ENCODE measurements around the gene MMRN1. TPM values are rescaled to one million over a fixed set of nuclear protein-coding genes. Genes with fewer than 3 reads are reported as not detected.

The MMRN1 gene
- total RNA-seq, 8 experiments from 2014 or later = 0.07 to 17.1 (median 0.79) TPM; not detected in 2

DNA sequence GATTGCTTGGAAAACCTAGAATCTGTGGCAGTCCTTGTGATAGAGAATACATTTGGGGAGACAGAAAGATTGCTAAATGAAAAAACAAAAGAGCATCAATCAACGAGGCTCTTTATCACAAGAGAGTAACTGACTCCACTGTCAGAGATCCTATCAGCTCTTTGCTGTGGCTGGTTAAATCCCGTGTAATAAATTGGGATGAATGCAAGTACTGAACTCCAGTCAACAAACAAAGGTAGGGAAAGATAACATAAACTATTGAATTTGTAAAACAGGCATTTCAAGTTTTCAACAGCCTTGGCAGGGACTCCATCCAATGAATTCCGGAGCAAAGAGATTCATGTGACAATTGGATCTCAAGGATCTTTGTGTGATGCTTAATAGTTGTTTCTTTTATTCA is 21.3 kb downstream of the MMRN1 start:
- Histone ChIP-seq H3K4me1 (replicated peaks in 1 of 2) (peaks cover 10 to 30% of the 10 kb centered on the region in 2 donors), H3K4me3 (no peak overlapping the region), H3K27ac (no peak overlapping the region)
- in situ Hi-C loops (cut with MboI; ENCODE audit: low pct_unique_long_range_greater_than_20kb in 2 of 9, low sequenced_read_pairs in 9 of 9, unreplicated experiment in 9 of 9) = loop anchor here in 2 of 9 experiments (25.0 kb wide), 2 partner anchors 371 to 429 kb away; no protein-coding TSS in a partner anchor
- peak in 1 of 8 experiments; percentile 39 for ATAC-seq (replicated peaks in 6 of 8)
- 8 to 76% (median 46%) methylated on average over 2 to 3 of the region's 3 CpGs for WGBS, 10 experiments

DNA sequence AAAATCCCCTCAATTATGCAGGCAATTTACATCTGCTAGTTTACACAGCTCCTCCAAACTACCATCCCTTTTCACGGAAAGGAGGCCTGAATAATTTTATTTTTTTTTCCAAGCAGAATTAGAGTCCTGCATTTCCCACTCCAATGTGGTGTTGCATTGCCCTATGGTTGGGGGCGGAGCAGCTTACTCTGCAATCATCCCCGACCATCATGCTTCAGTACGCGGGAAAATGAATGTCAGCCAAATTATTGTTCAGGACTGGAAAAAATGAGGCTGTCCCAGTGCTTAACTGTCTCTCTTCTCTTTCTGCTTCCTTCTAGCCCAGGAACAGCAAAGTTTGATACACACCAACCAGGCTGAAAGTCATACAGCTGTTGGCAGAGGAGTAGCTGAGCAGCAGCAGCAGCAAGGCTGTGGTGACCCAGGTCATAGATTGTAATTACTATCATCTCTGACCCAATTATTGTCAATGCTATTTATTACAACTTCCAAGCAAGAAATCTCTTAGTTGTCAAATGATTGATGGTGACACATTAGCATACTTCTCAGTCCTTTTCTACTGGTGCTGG is 28.3 kb downstream of the MMRN1 start:
- WGBS, 10 experiments = 0 to 100% (median 40%) methylated on average over 1 to 5 of the region's 5 CpGs; no CpG with 5 or more reads in 1 of the 10 experiments
- Histone ChIP-seq H3K27ac (peak overlapping the region; percentile 34 to 35), H3K4me3 (no peak overlapping the region), H3K4me1 (replicated peaks in 1 of 2) (peaks cover 10 to 19% of the 10 kb centered on the region in 2 donors)
- in situ Hi-C loops (cut with MboI; ENCODE audit: low pct_unique_long_range_greater_than_20kb in 2 of 9, low sequenced_read_pairs in 9 of 9, unreplicated experiment in 9 of 9) = loop anchor here in 2 of 9 experiments (25.0 kb wide), 2 partner anchors 364 to 436 kb away; no protein-coding TSS in a partner anchor
- peak in 5 of 8 experiments; percentile 53 to 93 (median 82) for ATAC-seq (replicated peaks in 6 of 8)

DNA sequence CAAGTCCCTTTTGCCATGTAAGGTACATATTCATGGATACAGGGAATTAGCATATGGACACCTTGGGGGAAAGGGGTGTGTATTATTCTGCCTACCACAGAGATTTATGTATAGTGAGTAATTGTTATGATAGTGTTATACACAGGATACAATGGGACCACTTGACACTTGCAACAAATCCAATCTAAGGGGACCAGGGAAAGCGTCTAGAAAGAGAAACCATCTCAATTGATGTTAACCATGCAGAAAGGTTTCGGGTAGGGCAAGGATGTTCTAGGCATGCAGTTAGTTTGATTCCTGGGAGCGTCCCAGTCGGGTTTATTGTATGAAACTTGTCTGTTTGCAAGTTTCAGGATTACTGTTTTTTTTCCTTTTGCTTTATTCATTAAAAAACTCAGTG is 34.2 kb downstream of the MMRN1 start:
- H3K4me3 ChIP-seq = no peak overlapping the region
- peaks cover 10 to 12% of the 10 kb centered on the region in 2 donors for H3K4me1 ChIP-seq (replicated peaks in 1 of 2)
- 19 to 95% (median 75%) methylated on average over 1 to 4 of the region's 4 CpGs for WGBS, 10 experiments
- H3K27ac ChIP-seq = no peak overlapping the region
- in situ Hi-C loops (cut with MboI; ENCODE audit: low pct_unique_long_range_greater_than_20kb in 2 of 9, low sequenced_read_pairs in 9 of 9, unreplicated experiment in 9 of 9) = no loop called here
- ATAC-seq (replicated peaks in 6 of 8) = peak in 3 of 8 experiments; percentile 9 to 39 (median 30)

DNA sequence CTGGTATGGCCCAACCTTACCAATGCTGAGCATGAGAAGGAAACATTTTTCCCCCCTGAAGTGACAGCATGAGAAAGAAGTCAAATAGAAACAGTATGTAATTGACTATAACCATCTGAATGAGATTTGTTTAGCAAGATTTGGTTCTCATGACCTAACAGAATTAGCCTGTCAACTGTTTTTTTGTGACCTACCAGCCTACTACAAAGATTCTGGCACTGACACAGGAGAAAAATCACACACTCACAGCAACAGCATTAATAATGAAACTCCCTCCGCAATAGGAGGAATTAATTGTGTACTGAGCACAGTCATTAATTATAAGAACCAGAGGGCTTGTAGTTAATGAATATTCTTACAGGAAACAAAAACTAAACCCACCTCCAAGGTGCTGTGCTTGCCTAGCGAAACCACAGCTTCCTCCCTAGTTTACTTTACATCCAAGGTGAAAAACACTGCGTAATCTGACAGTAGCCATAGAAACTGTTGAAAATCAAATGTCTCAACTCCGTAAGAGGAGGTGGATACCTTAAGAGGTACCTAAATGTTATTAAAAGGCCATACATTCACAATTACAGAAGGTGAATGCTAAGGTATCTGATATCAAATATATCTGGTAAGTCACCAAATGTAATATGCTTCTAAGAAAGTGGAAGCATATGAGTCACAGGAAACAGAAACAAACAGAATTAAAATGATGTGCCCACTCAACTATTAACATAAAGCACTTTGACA is 34.9 kb downstream of the MMRN1 start:
- peak in 5 of 8 experiments; percentile 26 to 91 (median 33) for ATAC-seq (replicated peaks in 6 of 8)
- in situ Hi-C loops (cut with MboI; ENCODE audit: low pct_unique_long_range_greater_than_20kb in 2 of 9, low sequenced_read_pairs in 9 of 9, unreplicated experiment in 9 of 9) = no loop called here
- WGBS, 10 experiments = 5 to 79% (median 60%) methylated on average over 2 to 4 of the region's 4 CpGs; no CpG with 5 or more reads in 2 of the 10 experiments
- H3K4me1 ChIP-seq (replicated peaks in 1 of 2) = peaks cover 10 to 12% of the 10 kb centered on the region in 2 donors
- no peak overlapping the region for H3K4me3 ChIP-seq
- no peak overlapping the region for H3K27ac ChIP-seq

DNA sequence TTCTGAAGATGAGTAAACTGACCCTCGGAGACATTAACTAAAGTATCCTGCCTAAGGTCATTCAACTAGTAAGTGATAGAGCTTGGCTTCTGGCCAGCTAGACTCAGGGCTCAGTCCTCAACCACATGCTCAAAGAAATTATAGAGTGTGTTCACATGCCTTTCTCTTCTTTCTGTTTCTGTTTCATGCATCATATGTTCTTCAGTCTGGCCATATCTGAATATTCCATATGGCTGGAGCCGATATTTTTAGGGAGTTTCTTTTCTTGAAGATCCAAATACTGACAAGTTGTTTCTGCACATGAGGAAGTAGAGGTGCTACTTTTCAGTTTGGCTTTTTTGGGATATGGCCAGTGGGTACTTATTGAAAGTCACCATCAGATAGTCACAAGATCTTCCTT is 44.9 kb downstream of the MMRN1 start:
- Histone ChIP-seq H3K4me1 (replicated peaks in 1 of 2) (no peaks in the 10 kb centered on the region), H3K27ac (no peak overlapping the region), H3K4me3 (no peak overlapping the region)
- in situ Hi-C loops (cut with MboI; ENCODE audit: low pct_unique_long_range_greater_than_20kb in 2 of 9, low sequenced_read_pairs in 9 of 9, unreplicated experiment in 9 of 9) = no loop called here
- ATAC-seq (replicated peaks in 6 of 8) = peak in 2 of 8 experiments; percentile 23 to 58
- 0 to 100% (median 92%) methylated on average over 1 to 2 of the region's 2 CpGs; no CpG with 5 or more reads in 3 of the 10 experiments for WGBS, 10 experiments

DNA sequence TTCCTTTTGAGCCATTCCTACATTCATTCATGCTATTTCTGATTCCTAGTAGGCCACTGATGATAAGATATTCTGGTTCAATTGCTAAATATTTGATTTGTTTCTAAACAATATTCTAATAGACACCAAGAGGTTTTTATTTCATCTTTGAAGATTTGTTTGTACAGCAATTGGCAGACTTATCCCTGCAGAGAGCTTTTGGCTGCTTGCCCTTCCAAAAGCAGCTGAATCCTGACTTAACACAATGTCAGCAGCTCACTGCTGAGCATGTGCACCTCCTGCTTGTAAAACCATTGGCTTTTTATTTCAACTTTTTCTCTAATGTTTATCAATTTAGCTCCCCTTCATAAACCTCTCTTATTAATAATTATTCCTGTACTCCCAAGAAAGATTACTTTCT is 45.3 kb downstream of the MMRN1 start:
- Histone ChIP-seq H3K4me1 (replicated peaks in 1 of 2) (no peaks in the 10 kb centered on the region), H3K27ac (no peak overlapping the region), H3K4me3 (no peak overlapping the region)
- in situ Hi-C loops (cut with MboI; ENCODE audit: low pct_unique_long_range_greater_than_20kb in 2 of 9, low sequenced_read_pairs in 9 of 9, unreplicated experiment in 9 of 9) = no loop called here
- peak in 2 of 8 experiments; percentile 32 to 56 for ATAC-seq (replicated peaks in 6 of 8)

DNA sequence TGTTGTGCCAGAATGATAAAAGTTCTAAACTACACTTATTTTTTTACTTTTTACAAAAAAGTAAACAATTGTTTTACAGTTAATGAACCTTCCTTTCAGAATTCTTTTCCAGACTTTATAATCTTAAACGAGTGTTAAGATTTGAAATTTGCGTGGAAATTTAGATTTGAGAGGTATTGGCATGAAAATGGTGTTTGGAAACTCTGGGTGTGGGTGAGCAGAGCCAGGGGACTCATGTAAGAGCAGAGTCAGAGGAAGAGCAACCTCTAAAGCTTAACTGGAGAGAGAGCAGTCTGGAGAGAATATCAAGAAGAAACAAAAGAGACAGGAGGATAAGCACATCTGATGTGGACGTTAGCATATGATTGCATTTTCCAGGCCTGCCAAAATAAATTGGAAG is 48.2 kb downstream of the MMRN1 start:
- Histone ChIP-seq H3K4me3 (no peak overlapping the region), H3K4me1 (replicated peaks in 1 of 2) (no peaks in the 10 kb centered on the region), H3K27ac (no peak overlapping the region)
- no peak for ATAC-seq (replicated peaks in 6 of 8)
- 0 to 87% (median 70%) methylated on average over 2 to 3 of the region's 3 CpGs for WGBS, 10 experiments
- in situ Hi-C loops (cut with MboI; ENCODE audit: low pct_unique_long_range_greater_than_20kb in 2 of 9, low sequenced_read_pairs in 9 of 9, unreplicated experiment in 9 of 9) = no loop called here

DNA sequence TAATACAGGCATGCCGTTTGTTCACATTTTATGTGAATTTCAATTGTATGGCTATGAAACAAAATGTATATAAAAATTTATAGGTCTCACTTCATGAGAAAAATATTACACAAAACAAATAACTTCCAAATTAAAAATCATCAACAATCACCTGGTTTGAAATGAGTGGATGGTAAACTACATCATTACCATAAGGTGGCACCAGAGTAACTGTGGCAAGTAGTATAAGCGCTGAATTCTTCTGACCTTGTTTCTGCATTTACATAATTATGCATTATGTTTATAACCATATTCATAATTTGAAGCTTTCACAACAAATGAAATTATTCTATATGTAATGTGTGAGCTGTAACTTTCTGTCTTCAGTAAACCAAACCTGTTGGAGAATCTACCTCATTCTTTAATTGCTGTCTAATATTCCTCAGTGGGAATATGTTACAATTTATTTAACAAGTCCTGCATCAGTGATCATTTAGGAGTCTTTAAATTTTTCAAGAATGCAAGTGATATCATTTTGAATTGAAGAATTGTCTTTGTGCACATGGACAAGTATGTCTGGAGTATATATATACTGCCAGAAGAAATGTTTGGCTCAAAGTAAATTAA is 55.2 kb downstream of the MMRN1 start:
- in situ Hi-C loops (cut with MboI; ENCODE audit: low pct_unique_long_range_greater_than_20kb in 2 of 9, low sequenced_read_pairs in 9 of 9, unreplicated experiment in 9 of 9) = no loop called here
- ATAC-seq (replicated peaks in 6 of 8) = peak in 1 of 8 experiments; percentile 31
- 0 to 100% (median 86%) methylated on average over 1 to 2 of the region's 2 CpGs; no CpG with 5 or more reads in 1 of the 10 experiments for WGBS, 10 experiments
- Histone ChIP-seq H3K4me3 (no peak overlapping the region), H3K4me1 (replicated peaks in 1 of 2) (no peaks in the 10 kb centered on the region), H3K27ac (no peak overlapping the region)

DNA sequence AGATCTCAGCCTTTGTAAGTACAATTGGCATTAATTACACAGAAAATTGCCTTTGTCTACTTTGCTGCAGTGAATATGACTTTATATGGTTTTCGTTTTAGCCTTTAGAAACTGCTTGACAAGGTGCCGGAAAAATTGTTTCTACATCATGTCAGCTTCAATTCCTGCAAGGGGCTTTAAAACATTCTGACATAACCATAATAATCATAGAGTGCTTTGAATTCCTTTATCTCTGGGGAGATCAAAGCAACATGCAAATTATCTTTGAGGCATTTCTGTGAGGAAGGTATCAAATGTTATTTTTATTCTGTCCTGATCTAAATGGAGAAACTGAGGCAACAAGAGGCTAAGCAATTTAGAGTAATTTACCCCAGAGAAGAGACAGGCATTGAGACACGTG is 57.8 kb downstream of the MMRN1 start:
- WGBS, 10 experiments = 11 to 95% (median 73%) methylated on average over 2 to 3 of the region's 3 CpGs; no CpG with 5 or more reads in 1 of the 10 experiments
- no peak for ATAC-seq (replicated peaks in 6 of 8)
- no peak overlapping the region for H3K27ac ChIP-seq
- H3K4me1 ChIP-seq (replicated peaks in 1 of 2) = no peaks in the 10 kb centered on the region
- H3K4me3 ChIP-seq = no peak overlapping the region
- in situ Hi-C loops (cut with MboI; ENCODE audit: low pct_unique_long_range_greater_than_20kb in 2 of 9, low sequenced_read_pairs in 9 of 9, unreplicated experiment in 9 of 9) = no loop called here

DNA sequence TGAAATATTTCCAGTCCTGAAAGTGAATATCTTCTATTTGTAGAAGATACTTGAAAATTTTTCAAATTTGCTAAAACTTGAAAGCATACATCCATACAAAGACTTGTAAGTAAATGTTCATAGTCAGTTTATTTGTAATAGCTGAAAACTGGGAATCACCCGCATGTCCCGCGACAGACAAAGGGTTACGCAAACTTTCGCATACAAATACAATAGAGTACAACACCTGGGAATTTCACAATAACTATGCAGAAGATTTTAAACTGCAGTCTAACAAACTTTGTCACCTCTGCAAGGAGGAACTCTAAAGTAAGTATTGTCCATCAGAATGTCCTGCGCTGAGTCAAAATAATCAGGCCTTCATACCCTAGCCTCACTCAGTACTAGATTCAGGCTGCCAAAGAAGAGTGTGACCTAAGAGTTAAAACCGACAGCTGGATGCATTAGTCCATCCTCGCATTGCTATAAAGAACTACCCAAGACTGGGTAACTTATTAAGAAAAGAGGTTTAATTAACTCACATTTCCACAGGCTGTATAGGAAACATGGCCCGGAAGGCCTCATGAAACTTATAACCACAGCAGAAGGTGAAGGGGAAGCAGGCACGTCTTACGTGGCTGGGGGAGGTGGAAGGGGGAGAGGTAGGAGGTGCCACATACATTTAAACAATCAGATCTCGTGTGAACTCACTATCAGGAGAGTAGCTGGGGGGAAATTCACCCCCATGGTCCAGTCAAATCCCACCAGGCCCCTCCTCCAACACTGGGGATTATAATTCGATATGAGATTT is 60.4 kb downstream of the MMRN1 start:
- in situ Hi-C loops (cut with MboI; ENCODE audit: low pct_unique_long_range_greater_than_20kb in 2 of 9, low sequenced_read_pairs in 9 of 9, unreplicated experiment in 9 of 9) = no loop called here
- H3K4me3 ChIP-seq = no peak overlapping the region
- H3K27ac ChIP-seq = no peak overlapping the region
- 20 to 100% (median 94%) methylated on average over 1 to 8 of the region's 13 CpGs for WGBS, 10 experiments
- ATAC-seq (replicated peaks in 6 of 8) = no peak
- H3K4me1 ChIP-seq (replicated peaks in 1 of 2) = no peaks in the 10 kb centered on the region

DNA sequence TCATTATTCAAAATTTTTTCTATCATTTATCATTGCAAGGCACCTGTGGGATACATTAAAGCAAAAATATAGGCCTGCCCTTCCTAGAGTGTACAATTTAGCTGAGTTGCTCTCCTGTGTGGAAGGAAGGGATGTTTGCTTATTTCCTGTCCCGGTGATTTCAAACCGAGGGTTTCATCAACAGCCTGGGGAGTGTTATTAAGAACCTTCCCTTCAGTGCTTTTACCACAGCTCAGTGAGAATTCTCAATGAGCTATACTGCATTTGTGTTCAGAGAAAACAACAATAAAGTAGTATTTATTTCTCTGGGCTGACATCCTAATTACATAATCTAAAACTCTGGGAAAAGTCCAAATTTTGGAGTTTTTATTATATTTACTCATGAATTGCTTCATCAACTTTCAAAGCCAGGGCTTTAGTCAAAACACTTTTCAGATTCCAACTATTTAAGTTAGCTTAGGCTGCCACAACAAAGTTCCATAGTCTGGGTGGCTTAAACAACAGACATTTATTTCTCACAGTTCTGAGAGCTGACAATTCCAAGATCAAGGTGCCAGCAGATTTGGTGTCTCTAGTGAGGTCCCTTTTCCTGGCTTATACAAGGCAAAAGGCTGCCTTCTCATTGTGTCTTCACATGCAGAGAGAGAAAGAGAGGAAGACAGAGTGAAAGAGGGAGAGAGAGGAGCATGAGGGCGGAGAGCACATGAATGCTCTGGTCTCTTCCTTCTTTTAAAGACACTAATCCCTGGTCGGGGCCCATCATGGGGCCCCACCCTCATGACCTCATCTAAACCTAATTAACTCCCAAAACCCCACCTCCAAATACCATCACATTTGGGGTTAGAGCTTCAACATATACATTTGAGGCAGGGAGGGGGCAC is 62.6 kb downstream of the MMRN1 start:
- Histone ChIP-seq H3K27ac (no peak overlapping the region), H3K4me3 (no peak overlapping the region), H3K4me1 (replicated peaks in 1 of 2) (no peaks in the 10 kb centered on the region)
- in situ Hi-C loops (cut with MboI; ENCODE audit: low pct_unique_long_range_greater_than_20kb in 2 of 9, low sequenced_read_pairs in 9 of 9, unreplicated experiment in 9 of 9) = no loop called here
- 0 to 81% (median 56%) methylated on average over 2 to 4 of the region's 4 CpGs; no CpG with 5 or more reads in 2 of the 10 experiments for WGBS, 10 experiments
- no peak for ATAC-seq (replicated peaks in 6 of 8)

DNA sequence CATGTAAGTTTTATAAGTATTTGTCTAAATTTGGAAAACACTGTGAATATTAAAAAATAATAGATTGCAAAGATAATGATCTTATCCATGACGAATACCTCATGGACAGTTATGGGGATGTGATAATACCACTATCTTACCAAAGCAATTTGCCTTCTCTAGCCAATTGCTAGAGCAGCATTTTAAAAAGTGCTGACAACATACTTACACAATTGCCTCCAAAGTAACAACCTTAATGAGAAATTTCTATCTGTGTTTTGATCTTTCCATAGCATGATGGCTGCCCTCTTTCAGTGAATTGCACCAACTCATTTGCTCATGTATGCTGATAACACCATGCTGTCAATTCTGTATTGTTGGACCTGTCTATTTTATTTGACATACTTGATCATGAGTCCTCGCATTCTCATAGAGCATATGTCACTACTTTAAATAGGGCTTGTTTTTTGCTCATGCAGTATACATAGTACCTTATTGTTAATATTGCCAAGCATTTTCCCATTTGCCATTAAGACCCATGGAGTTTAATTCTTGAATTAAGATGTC is 87.2 kb downstream of the MMRN1 start:
- H3K4me3 ChIP-seq = no peak overlapping the region
- 0 to 100% (median 86%) methylated on average over 1 to 2 of the region's 2 CpGs; no CpG with 5 or more reads in 1 of the 10 experiments for WGBS, 10 experiments
- in situ Hi-C loops (cut with MboI; ENCODE audit: low pct_unique_long_range_greater_than_20kb in 2 of 9, low sequenced_read_pairs in 9 of 9, unreplicated experiment in 9 of 9) = no loop called here
- H3K27ac ChIP-seq = no peak overlapping the region
- ATAC-seq (replicated peaks in 6 of 8) = no peak
- H3K4me1 ChIP-seq (replicated peaks in 1 of 2) = no peaks in the 10 kb centered on the region

All from motor neuron (in vitro differentiated cells).